Testis (tissue), 2 donors: Measurements from ENCODE around the gene ENTREP1.

Source experiments
- POLR2A ChIP-seq: fragments of 450-650 bp; IDR thresholded peaks from one replicate; pipeline ENCODE4 v1.6.1; 2017; ENCODE audit warnings: antibody characterized with exemption, mild to moderate bottlenecking, moderate library complexity
- TF ChIP-seq, protein P1 (sequence below), 3 experiments: fragments of 450-650 bp in 2 of 3; fragments of 200-600 bp in 1 of 3; sonication (generic) in 1 of 3; IDR thresholded peaks; one replicate each; pipeline ENCODE4 v1.5.1; 2016 to 2019; ENCODE audit warnings: antibody characterized with exemption in 3 of 3, mild to moderate bottlenecking in 2 of 3, moderate library complexity in 1 of 3

DNA sequence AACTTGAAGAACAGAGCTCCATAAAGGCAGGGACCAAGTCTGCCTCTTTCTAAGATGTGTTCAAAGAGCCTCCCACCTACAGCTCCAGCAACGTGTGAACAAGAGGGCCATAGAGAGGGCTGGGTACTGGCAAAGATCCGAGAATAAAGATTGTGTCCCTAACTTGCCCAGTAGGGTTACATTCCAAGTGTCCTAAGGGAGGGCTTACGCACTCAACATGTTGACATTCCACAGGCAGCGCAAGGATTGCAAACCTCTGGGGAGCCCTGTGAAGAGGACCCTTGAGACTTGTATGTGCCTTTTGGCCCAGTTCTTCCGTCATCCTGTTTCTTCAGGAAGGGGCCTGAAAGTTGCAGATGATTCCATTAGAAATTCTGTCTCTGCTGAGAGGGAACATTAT is 48.2 kb upstream of the ENTREP1 start:
- TF ChIP-seq, protein P1, sequence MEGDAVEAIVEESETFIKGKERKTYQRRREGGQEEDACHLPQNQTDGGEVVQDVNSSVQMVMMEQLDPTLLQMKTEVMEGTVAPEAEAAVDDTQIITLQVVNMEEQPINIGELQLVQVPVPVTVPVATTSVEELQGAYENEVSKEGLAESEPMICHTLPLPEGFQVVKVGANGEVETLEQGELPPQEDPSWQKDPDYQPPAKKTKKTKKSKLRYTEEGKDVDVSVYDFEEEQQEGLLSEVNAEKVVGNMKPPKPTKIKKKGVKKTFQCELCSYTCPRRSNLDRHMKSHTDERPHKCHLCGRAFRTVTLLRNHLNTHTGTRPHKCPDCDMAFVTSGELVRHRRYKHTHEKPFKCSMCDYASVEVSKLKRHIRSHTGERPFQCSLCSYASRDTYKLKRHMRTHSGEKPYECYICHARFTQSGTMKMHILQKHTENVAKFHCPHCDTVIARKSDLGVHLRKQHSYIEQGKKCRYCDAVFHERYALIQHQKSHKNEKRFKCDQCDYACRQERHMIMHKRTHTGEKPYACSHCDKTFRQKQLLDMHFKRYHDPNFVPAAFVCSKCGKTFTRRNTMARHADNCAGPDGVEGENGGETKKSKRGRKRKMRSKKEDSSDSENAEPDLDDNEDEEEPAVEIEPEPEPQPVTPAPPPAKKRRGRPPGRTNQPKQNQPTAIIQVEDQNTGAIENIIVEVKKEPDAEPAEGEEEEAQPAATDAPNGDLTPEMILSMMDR (IDR thresholded peaks at IDR 0.05), result no peak
- TF ChIP-seq POLR2A, result no peak
